HG03196 (cell line): ENCODE results near the gene NMNAT3.
A peak's percentile ranks its signal among the peaks of the same experiment; 100 is the strongest.

Experiments
- ATAC-seq: cut with Tn5 transposase; IDR thresholded peaks from one replicate; pipeline ENCODE4 v1.9.1; 2021; ENCODE audit not compliant: unreplicated experiment

Gene NMNAT3

GRCh38 chr3:139677388-139678155, at the start of gene NMNAT3:
TSS of gene NMNAT3 (minus strand) at chr3:139677972. CDS start at chr3:139627724, 50,248 bp downstream.
- ATAC-seq, result peak; percentile 95

GRCh38 chr3:139721370-139721769, 43.6 kb upstream of the NMNAT3 start:
- no peak for ATAC-seq

DNA sequence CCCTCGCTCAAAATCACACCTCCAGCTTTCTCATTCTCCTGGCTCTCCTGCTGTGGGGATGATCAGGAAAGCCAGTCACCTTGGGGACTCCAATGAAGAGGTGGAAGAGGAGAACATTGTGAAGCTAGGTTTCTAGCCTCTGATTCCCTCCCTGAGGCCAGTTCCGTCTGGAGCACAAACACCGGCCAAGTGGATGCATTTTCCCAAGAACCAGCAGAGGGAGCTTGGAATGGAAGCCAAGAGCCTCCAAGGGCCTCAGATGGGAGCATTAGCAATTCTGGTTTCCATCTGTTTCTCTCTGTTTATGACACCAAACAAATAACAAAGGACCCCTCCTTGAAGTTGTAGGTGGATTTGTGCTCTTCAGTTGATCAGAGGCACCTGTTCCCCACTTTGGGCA, 40.6 kb upstream of the NMNAT3 start:
- no peak for ATAC-seq

GRCh38 chr3:139716908-139717485, 39.2 kb upstream of the NMNAT3 start:
- ATAC-seq, result no peak

- no peak for ATAC-seq
Observed at GRCh38 chr3:139715743-139716360, 38.1 kb upstream of the NMNAT3 start.

DNA sequence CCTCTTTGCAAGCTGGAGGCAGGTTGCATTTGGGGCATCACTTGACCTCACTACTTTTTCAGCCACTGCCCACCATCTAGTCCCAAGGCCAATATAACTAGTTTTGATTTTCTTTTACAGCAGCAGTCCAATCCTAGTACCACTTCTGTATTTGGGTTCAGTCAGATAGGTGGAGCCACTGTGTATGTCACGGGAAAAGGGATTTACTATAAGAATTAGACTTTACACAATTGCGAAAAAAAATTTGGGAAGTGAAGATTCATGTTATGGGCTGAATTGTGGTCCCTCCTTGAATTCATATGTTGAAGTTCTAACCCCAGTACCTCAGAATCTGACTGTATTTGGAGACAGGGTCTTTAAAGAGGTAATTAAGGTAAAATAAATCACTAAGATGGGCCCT, 37.4 kb upstream of the NMNAT3 start:
- ATAC-seq, result no peak

- no peak for ATAC-seq
Observed at GRCh38 chr3:139710212-139710611, 32.4 kb upstream of the NMNAT3 start.

DNA sequence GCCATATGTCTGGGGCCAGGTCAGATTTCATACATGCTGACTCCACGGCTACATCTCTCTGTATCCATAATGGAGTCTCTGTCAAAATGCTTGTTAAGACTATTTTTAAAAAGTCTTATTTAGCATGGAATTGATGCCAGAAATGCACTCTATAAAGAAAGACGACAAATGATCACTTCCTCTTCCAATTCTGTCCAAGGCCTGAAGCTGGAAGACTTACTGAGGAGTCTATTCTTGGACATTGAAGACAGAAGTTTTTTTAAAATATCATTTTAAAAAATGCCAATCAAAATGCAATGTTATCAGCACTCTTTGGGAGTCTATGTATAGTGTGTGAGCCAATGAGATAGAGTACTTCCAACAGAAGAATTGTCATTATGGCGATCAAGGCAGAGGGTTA, 27.9 kb upstream of the NMNAT3 start:
- ATAC-seq, result no peak

DNA sequence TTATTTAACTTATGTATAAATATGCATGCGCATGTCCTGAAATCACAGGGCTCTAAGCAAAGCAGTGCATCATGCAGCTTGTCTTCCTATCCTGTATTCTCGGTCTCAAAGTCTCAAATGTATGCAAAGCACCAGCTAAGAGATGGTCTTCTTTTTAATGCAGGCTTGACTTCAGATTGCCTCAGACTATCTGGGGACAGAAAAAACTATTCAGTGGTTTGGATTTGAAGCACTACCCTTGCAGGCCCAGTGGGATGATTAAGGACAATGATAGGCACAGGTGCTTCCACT, 18.5 kb upstream of the NMNAT3 start:
- no peak for ATAC-seq

- no peak for ATAC-seq
Observed at GRCh38 chr3:139695426-139696313, 17.9 kb upstream of the NMNAT3 start.

DNA sequence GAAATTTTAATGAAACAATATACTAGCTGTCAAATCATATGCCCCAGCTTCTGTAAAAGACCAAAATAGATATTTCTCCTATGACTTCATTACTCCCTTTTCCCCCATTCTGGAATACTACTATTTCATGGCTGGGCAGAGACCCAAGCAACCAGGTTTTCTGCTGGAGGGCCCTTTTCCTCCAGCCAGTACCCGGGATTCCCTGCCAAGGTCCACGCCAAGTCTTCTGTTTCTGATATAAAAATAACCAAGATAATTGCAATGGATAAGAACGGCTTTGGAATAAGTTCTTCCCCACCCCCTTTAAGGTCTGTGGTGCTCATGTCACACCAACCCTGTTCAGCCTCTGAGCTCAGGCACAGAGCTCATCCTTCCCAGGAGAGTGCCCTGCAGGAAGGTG, 17.2 kb upstream of the NMNAT3 start:
- no peak for ATAC-seq

DNA sequence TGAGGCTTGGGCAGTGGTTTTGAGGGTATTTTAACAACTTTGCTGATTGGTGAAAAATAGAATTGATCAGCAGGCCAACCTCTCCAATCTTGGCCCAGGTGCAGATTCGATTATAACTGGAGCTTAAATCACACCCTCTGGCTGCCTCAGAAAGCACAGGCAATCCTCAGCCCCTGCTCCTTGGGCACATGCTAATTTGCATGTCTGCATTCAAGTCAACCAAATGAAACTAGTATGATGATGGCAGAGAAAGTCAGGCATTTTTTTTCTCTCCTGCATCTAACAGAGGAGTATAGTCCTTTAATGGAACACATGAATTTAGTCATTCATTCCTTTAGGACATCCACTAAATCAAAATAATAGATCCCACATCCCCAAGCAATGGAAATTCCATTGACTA, 16.8 kb upstream of the NMNAT3 start:
- no peak for ATAC-seq

DNA sequence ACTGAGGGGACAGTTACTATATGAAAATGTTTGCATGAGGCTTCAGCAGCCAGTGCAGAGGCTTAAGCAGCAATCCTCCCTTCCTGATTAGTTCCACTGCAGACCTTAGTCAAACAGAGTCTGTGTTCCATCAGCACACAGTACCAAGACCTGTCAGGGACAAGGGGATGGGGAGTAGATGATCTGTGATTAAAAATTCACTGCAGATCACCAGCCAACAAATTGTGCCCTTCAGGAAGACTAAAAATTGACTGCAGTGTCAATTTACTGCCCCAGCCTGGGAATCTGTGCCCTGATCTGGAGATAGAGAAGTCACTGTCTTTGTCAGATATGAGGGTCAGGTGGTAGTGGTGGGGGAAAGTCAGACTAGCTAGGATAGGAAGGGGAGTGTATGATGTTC, 13.8 kb upstream of the NMNAT3 start:
- ATAC-seq, result no peak

- no peak for ATAC-seq
Observed at GRCh38 chr3:139689708-139690228, 12.0 kb upstream of the NMNAT3 start.

DNA sequence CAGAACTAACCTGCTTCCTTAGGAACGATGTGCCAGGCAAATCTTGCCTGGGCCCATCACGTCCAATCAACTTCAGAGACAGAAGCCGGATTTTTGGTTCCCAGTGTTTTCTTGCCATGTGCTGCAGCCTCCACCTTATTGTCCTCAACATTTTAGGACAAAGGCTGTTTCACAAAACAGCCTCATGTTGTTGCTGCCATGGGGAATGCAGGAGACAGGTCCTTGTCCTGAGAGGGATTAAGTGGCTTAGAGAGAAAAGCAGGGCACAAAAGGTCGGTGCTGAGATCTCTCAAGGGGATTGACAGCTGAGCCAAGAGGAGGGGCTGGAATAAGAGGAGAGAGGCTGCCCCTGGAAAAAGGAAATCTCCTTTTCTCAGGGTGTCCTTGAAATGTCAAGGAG, 11.3 kb upstream of the NMNAT3 start:
- no peak for ATAC-seq

DNA sequence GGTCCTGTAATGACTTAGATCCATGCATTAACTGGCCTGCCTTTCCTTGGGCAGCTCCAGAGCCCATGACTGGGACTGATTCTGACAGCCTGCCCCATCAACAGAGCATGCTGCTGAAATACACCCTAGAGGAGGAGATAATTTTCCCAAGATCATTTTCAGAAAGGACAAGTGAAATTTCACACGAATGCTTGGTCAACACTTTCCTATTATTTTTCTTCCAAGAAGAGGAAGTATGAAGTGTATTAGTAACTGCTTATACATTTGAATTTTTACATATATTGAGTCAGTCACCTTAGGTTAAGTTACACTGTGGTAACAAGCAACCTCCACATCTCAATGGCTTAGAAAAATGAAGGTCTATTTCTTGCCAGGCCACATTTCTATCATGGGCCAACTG, 9.7 kb upstream of the NMNAT3 start:
- ATAC-seq, result no peak

GRCh38 chr3:139686624-139687023, 8.9 kb upstream of the NMNAT3 start:
- no peak for ATAC-seq

DNA sequence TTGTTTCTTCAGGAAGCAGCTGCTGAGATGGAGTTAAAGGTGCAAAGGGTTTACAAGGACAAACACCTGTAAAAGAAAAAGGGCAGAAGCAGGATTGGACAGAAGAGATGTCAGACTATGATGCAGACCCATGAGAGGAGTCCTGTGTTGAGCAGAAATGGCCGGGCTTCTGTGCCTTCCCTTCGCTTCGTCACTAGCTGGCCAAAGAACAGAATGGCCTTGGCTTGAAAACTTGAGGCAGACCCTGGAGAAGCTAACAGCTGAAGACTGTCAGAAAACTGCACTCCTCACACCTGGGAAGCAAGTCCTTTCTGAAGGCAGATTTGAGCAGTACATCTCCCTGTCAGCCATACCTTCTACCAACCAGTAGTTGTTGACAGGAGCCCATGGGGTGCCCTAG, 8.4 kb upstream of the NMNAT3 start:
- ATAC-seq, result no peak

DNA sequence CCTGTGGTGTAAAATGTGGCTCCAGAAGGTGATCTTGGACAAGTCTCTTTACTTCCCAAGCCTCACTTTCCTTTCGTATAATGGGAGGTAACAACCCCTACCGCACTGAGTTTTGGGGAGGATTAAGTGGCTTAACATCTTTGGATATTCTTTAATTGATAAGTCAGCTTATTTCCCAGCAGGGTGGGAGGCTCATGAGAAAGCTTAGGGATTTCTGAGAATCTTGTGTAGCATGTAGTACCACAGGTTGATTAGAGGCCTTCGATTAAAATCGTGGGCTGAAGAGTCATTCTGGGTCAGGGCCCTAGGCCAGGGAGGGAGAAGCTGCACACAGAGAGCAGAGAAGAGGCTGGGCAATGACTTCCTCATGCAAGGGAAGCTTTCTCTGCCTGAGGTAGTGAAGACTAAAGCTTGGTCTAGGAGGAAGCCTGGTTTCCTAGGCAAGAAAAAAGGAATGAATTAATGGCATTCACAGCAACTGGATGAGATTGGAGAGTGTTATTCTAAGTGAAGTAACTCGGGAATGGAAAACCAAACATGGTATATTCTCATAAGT, 1.5 kb upstream of the NMNAT3 start:
- ATAC-seq, result no peak

- ATAC-seq, result no peak
Observed at GRCh38 chr3:139676632-139677387, 962 bp downstream of the NMNAT3 start.
